ENCODE results near the gene PRAMEF5.
"Not testable (repeated sequence)": the region's sequence is repeated elsewhere in the genome, so short reads cannot be mapped to it uniquely, and the experiment has no call there.

GRCh38 chr1:13230601-13231000 is 23.4 kb upstream of the PRAMEF5 start:
- not testable (repeated sequence) for TF ChIP-seq GATA3 (IDR thresholded peaks at IDR 0.05; ENCODE audit: borderline replicate concordance); KDM1A (IDR thresholded peaks at IDR 0.05; ENCODE audit: low read depth); EHMT2 (IDR thresholded peaks at IDR 0.05; ENCODE audit: low read depth); RAD21 (conservative IDR thresholded peaks at IDR 0.05 in 1 of 2, IDR thresholded peaks at IDR 0.05 in 1 of 2); E2F6 (IDR thresholded peaks at IDR 0.05; ENCODE audit: borderline replicate concordance, low read depth); CTCF (IDR thresholded peaks at IDR 0.05); EP300 (IDR thresholded peaks at IDR 0.05); FOXS1 (CRISPR knock-in tag; IDR thresholded peaks at IDR 0.05); REST (IDR thresholded peaks at IDR 0.05); ZNF302 (CRISPR knock-in tag; IDR thresholded peaks at IDR 0.05)
